Dedifferentiated amniotic fluid mesenchymal stem cell (primary cell): ENCODE results near the gene COL25A1.
"Not testable (repeated sequence)": the region's sequence is repeated elsewhere in the genome, so short reads cannot be mapped to it uniquely, and the experiment has no call there.

Experiments used
- DNase-seq: peaks from one replicate; pipeline ENCODE4 v3.0.0-alpha.2; 2016; ENCODE audit errors: extremely low spot score

The COL25A1 gene

GRCh38 chr4:109166586-109166985 lies 135.9 kb downstream of the COL25A1 start:
- DNase-seq = no peak

- no peak for DNase-seq
Observed at GRCh38 chr4:109166126-109166525, 136.3 kb downstream of the COL25A1 start.

GRCh38 chr4:109164011-109164410 lies 138.4 kb downstream of the COL25A1 start:
- no peak for DNase-seq

DNA sequence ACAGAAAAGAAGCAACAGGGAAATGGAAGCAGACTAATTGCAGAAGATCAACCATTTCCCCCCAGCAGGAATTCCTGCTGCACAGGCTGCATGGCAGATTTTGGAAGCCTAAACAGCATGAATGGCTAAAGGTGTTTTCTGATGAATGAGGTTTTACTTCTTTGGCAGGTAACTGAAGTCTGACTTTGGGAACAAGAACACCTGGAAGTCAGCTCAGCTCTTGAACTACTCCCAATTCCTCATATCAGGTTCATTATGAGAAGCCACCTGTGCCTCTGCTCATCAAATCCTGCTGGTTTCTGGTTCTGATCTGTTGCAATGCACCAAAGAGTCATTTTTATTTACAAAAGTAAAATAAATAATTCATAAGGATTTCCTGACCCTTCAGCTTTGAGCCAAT lies 139.0 kb downstream of the COL25A1 start:
- no peak for DNase-seq

DNA sequence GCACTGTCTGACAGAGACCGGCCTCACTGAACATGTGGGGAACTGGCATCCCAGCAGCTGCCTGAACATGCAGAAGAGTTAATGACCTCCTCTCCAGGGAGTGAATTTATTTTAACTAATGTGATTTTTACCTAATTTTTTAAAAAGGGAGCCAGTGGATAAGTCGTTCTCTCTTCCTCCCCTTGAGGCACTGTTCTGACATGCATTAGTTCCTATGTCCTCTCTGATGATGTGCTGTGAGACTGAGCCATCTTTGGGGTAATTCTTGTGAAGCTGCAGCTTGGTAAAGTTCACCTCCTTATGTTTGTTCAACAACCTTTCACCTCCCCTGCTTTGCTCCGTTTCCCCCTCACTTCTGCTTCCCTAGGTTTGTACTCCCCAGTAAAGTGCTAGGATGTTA lies 139.7 kb downstream of the COL25A1 start:
- DNase-seq = no peak

GRCh38 chr4:109160494-109160893 lies 142.0 kb downstream of the COL25A1 start:
- no peak for DNase-seq

- DNase-seq = no peak
Observed at GRCh38 chr4:109157696-109158095, 144.8 kb downstream of the COL25A1 start.

DNA sequence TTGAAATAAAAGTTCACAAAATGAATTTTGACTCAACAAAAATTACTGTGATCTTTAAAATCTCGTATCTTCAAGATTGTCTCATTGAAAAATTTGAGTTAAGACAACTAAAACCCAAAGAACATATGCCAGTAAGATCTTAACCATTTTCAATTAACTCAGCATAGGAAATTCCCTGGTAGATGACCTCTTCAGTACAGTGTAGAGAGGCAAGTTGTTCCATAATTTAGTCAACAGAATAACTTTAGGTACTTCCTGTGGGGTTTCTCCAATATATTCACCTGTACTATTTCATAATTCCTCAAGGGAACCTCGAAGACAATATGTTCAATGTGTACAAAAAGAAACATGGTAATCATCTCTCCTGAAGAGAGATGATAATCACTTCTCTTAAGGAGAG lies 145.3 kb downstream of the COL25A1 start:
- DNase-seq = no peak

GRCh38 chr4:109156356-109156755 lies 146.1 kb downstream of the COL25A1 start:
- DNase-seq = no peak

- no peak for DNase-seq
Observed at GRCh38 chr4:109155682-109156283, 146.7 kb downstream of the COL25A1 start.

DNA sequence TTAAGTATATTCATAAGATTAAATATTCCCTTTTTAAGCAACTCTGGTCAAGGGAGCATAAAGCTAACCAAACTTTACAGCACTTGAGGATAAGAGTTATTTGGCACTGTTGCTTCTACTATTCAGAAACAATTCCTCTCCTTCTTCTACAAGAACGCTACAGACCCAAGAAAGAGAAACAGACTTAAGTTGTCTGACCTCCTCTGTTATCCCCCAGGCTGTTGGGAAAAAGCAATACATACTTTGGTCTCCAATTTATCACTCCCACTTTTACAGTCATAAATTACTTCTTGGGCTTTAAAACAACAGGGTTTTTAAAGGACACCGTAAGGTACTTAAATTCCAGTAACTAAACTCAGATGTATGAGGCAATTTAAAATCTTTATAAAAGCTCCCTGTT lies 147.4 kb downstream of the COL25A1 start:
- DNase-seq = no peak

- no peak for DNase-seq
Observed at GRCh38 chr4:109154424-109154823, 148.0 kb downstream of the COL25A1 start.

GRCh38 chr4:109149836-109150235 lies 152.6 kb downstream of the COL25A1 start:
- DNase-seq = no peak

- no peak for DNase-seq
Observed at GRCh38 chr4:109148577-109149075, 153.8 kb downstream of the COL25A1 start.

GRCh38 chr4:109147135-109147534 lies 155.3 kb downstream of the COL25A1 start:
- DNase-seq = no peak

- DNase-seq = no peak
Observed at GRCh38 chr4:109146499-109146898, 156.0 kb downstream of the COL25A1 start.

DNA sequence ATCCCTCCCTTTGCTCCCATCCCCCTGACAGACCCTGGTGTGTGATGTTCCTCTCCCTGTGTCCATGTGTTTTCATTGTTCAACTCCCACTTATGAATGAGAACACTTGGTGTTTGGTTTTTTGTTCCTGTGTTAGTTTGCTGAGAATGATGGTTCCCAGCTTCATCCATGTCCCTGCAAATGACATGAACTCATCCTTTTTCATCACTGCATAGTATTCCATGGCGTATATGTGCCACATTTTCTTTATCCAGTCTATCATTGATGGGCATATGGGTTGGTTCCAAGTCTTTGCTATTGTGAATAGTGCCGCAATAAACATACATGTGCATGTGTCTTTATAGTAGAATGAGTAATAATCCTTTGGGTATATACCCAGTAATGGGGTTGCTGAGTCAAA lies 164.3 kb downstream of the COL25A1 start:
- not testable (repeated sequence) for DNase-seq

- DNase-seq = no peak
Observed at GRCh38 chr4:109134921-109135320, 167.5 kb downstream of the COL25A1 start.

GRCh38 chr4:109134268-109134667 lies 168.2 kb downstream of the COL25A1 start:
- DNase-seq = no peak

DNA sequence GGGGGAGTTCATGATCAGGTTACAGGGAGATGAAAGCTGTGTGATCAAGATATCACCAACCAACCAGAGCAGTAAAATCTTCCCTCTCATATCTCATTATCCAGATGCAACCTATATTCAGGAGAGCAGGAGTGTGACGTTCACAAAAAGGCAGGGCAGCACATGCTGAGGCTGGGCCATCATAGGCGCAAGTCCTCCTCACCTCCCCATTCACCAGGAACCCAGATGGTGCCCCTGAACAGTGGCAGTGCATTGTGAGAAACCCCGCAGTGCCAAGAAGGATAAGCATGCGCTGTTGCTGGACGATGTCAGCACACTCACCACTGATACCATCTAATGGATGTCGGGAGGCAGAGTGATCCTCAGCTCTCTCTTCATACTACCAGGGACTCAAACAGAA lies 170.9 kb downstream of the COL25A1 start:
- DNase-seq = no peak

- DNase-seq = no peak
Observed at GRCh38 chr4:109128589-109128988, 173.9 kb downstream of the COL25A1 start.

GRCh38 chr4:109127866-109128265 lies 174.6 kb downstream of the COL25A1 start:
- no peak for DNase-seq

- DNase-seq = no peak
Observed at GRCh38 chr4:109126856-109127255, 175.6 kb downstream of the COL25A1 start.

GRCh38 chr4:109125084-109125483 lies 177.4 kb downstream of the COL25A1 start:
- DNase-seq = no peak
